Keratinocyte (primary cell): ENCODE data around the gene TMEM69. TPM values are rescaled to one million over a fixed set of nuclear protein-coding genes. Genes with fewer than 3 reads are reported as not detected.
A peak's percentile ranks its signal among the peaks of the same experiment; 100 is the strongest.
"Not testable (repeated sequence)": the region's sequence is repeated elsewhere in the genome, so short reads cannot be mapped to it uniquely, and the experiment has no call there.

ENCODE experiments used
- DNase-seq: peaks from one replicate; pipeline ENCODE4 v3.0.0-alpha.2; 2011; ENCODE audit warnings: low read depth, missing footprints, low spot score
- FAIRE-seq: peaks from 2 replicates; lab custom pipeline; 2011; peaks lifted over from hg19 to GRCh38; lab: Jason Lieb, UNC
- H2AFZ ChIP-seq: 2 replicates; pipeline ENCODE4 v1.6.0; 2012; ENCODE audit warnings: low read length, control low read depth, inconsistent platforms; ENCODE audit not compliant: control insufficient read depth
- H3K27ac ChIP-seq: 2 replicates; pipeline ENCODE4 v1.5.1; 2011; ENCODE audit warnings: low read length; ENCODE audit not compliant: control insufficient read depth, insufficient read depth
- H3K27me3 ChIP-seq: 3 replicates; pipeline ENCODE4 v1.6.0; 2011; ENCODE audit warnings: low read length; ENCODE audit not compliant: control insufficient read depth, insufficient read depth; ENCODE audit errors: extremely low read depth
- H3K36me3 ChIP-seq, 2 experiments: 2 replicates in 1 of 2; 3 replicates in 1 of 2; pipeline ENCODE4 v1.5.1; 2011; ENCODE audit warnings: low read length in 2 of 2, mild to moderate bottlenecking in 1 of 2; ENCODE audit not compliant: control insufficient read depth in 2 of 2, insufficient read depth in 2 of 2; ENCODE audit errors: extremely low read depth in 1 of 2
- H3K4me1 ChIP-seq: 3 replicates; pipeline ENCODE4 v1.5.1; 2011; ENCODE audit warnings: low read length; ENCODE audit not compliant: control insufficient read depth, insufficient read depth; ENCODE audit errors: extremely low read depth
- H3K4me2 ChIP-seq: 3 replicates; pipeline ENCODE4 v1.6.0; 2011; ENCODE audit warnings: low read depth, low read length; ENCODE audit not compliant: control insufficient read depth, insufficient read depth; ENCODE audit errors: extremely low read depth
- H3K4me3 ChIP-seq, 3 experiments: fragments of 200-600 bp in 1 of 3; sonication (generic) in 1 of 3; 2 replicates in 2 of 3; 3 replicates in 1 of 3; pipeline ENCODE4 v1.5.1; 2011 to 2016; ENCODE audit warnings: low read length in 3 of 3, mild to moderate bottlenecking in 3 of 3, control low read depth in 2 of 3, inconsistent platforms in 1 of 3, low read depth in 1 of 3, mixed read lengths in 1 of 3, mixed run types in 1 of 3, moderate library complexity in 1 of 3; ENCODE audit not compliant: control insufficient read depth in 2 of 3, insufficient read depth in 2 of 3; ENCODE audit errors: extremely low read depth in 1 of 3
- H3K79me2 ChIP-seq: 2 replicates; pipeline ENCODE4 v1.6.0; 2012; ENCODE audit warnings: low read length; ENCODE audit not compliant: control insufficient read depth, insufficient read depth
- H3K9ac ChIP-seq: 3 replicates; pipeline ENCODE4 v1.6.0; 2011; ENCODE audit warnings: low read length; ENCODE audit not compliant: control insufficient read depth, insufficient read depth; ENCODE audit errors: extremely low read depth
- H3K9me1 ChIP-seq: 3 replicates; pipeline ENCODE4 v1.6.0; 2011; ENCODE audit warnings: low read length; ENCODE audit not compliant: control insufficient read depth, insufficient read depth; ENCODE audit errors: extremely low read depth
- H3K9me3 ChIP-seq: 2 replicates; pipeline ENCODE4 v1.5.1; 2012; ENCODE audit warnings: low read depth, low read length; ENCODE audit not compliant: control insufficient read depth
- H4K20me1 ChIP-seq: 3 replicates; pipeline ENCODE4 v1.6.0; 2011; ENCODE audit warnings: low read length; ENCODE audit not compliant: control insufficient read depth, insufficient read depth; ENCODE audit errors: extremely low read depth
- CTCF ChIP-seq, 3 experiments: IDR thresholded peaks in 1 of 3; conservative IDR thresholded peaks in 1 of 3; optimal IDR thresholded peaks in 1 of 3; 2 replicates in 2 of 3; 3 replicates in 1 of 3; pipeline versions ENCODE3 to v1.5.1; 2011; ENCODE audit warnings: low read length in 3 of 3, mild to moderate bottlenecking in 3 of 3, moderate library complexity in 2 of 3, control low read depth in 1 of 3, inconsistent platforms in 1 of 3; ENCODE audit not compliant: insufficient read depth in 2 of 3; ENCODE audit errors: extremely low read depth in 1 of 3
- EZH2 ChIP-seq: IDR thresholded peaks from one replicate; pipeline ENCODE4 v1.6.1; 2012; ENCODE audit warnings: inconsistent platforms, mild to moderate bottlenecking, low read length, moderate library complexity
- dilution Hi-C: fragments of 300-500 bp; cut with MboI; formaldehyde crosslinking; loops from one replicate; pipeline ENCODE4 v1.7.0; 2020; ENCODE audit warnings: low sequenced_read_pairs; ENCODE audit not compliant: extremely low pct_ligation_motif_present
- polyA plus RNA-seq, 5 experiments: library from polyadenylated mRNA; depleted of rRNA in 3 of 5; stranded (reverse) in 3 of 5; stranded (forward) in 1 of 5; unstranded in 1 of 5; fragments of >200 nt; gene quantifications; 1 replicate in 1 of 5; 2 replicates in 3 of 5; 3 replicates in 1 of 5; pipeline versions ENCODE4 v1.2.1 to v1.2.3, GENCODE V29; 2011 to 2012; ENCODE audit warnings: missing spikeins in 2 of 5, low read depth in 1 of 5, low replicate concordance in 1 of 5

Gene TMEM69
- polyA plus RNA-seq, 1 donor (not counting 4 experiments of a cell fraction or from before 2014, with no cell fraction given): 110 TPM

GRCh38 chr1:45687014-45687753, 797 bp upstream of the TMEM69 start:
- Histone ChIP-seq H3K4me3 (peak overlapping the region; percentile 72 to 100 (median 100)), H3K27me3 (no peaks in the 10 kb centered on the region), H3K9ac (peak overlapping the region; percentile 94), H4K20me1 (no peaks in the 10 kb centered on the region), H3K36me3 (peaks cover 2% of the 10 kb centered on the region in 2 experiments), H3K9me1 (no peaks in the 10 kb centered on the region), H3K9me3 (no peaks in the 10 kb centered on the region), H3K27ac (peak overlapping the region; percentile 99), H2AFZ (peak overlapping the region; percentile 94), H3K4me2 (peak overlapping the region; percentile 100), H3K79me2 (peaks cover 81% of the 10 kb centered on the region), H3K4me1 (peaks cover 15% of the 10 kb centered on the region)
- dilution Hi-C loops: loop anchor here (25.0 kb wide), 1 partner anchor 175 kb away; no protein-coding TSS in a partner anchor
- DNase-seq (peak; percentile 90), FAIRE-seq (peak; percentile 77)
- TF ChIP-seq EZH2: no peak
- TF ChIP-seq CTCF (optimal IDR thresholded peaks at IDR 0.05 in 1 of 3, IDR thresholded peaks at IDR 0.05 in 1 of 3, conservative IDR thresholded peaks at IDR 0.05 in 1 of 3; ENCODE audit: extremely low read depth in 1 of 3, insufficient read depth in 2 of 3, low read length in 3 of 3): no peak

- not testable (repeated sequence) for H2AFZ ChIP-seq, H3K4me3 ChIP-seq, FAIRE-seq, H3K4me1 ChIP-seq, H3K9ac ChIP-seq, DNase-seq, H3K4me2 ChIP-seq, H3K27me3 ChIP-seq, H3K27ac ChIP-seq, H3K9me3 ChIP-seq, H4K20me1 ChIP-seq, H3K9me1 ChIP-seq
- H3K36me3 ChIP-seq: peaks cover 7 to 12% of the 10 kb centered on the region in 2 experiments
- H3K79me2 ChIP-seq: peaks cover 31% of the 10 kb centered on the region
- dilution Hi-C loops: loop anchor here (25.0 kb wide), 1 partner anchor 168 kb away; no protein-coding TSS in a partner anchor
Measured at GRCh38 chr1:45693811-45694210, 5.8 kb downstream of the TMEM69 start.
